Skeletal muscle satellite cell (primary cell): ENCODE results near the gene CRYBA2. TPM values are rescaled to one million over a fixed set of nuclear protein-coding genes. Genes with fewer than 3 reads are reported as not detected.

ENCODE experiments used
- H3K27me3 ChIP-seq: 2 replicates; pipeline ENCODE4 v1.7.0; 2013; ENCODE audit warnings: low read length; ENCODE audit not compliant: control insufficient read depth, insufficient read depth
- H3K36me3 ChIP-seq: 2 replicates; pipeline ENCODE4 v1.7.0; 2013; ENCODE audit warnings: mild to moderate bottlenecking, control low read depth, low read length; ENCODE audit not compliant: insufficient read depth
- H3K4me1 ChIP-seq: 2 replicates; pipeline ENCODE4 v1.7.0; 2013; ENCODE audit warnings: low read length; ENCODE audit not compliant: control insufficient read depth, insufficient read depth
- H3K4me2 ChIP-seq: 2 replicates; pipeline ENCODE4 v1.7.0; 2013; ENCODE audit warnings: mild to moderate bottlenecking, low read length
- H3K4me3 ChIP-seq: 2 replicates; pipeline ENCODE4 v1.7.0; 2013; ENCODE audit warnings: low read length
- H3K9ac ChIP-seq: 2 replicates; pipeline ENCODE4 v1.7.0; 2013; ENCODE audit warnings: mild to moderate bottlenecking, low read depth, low read length, moderate library complexity
- H3K9me3 ChIP-seq: replicated peaks from 2 replicates; pipeline ENCODE4 v1.7.0; 2013; ENCODE audit warnings: mild to moderate bottlenecking, control low read depth, low read length
- small RNA-seq: library from RNA; depleted of rRNA; stranded (forward); fragments of <200 nt; gene quantifications from one replicate; pipeline ENCODE3, GENCODE V24; 2012

CRYBA2 gene

GRCh38 chr2:218957671-218958070 lies 35.6 kb downstream of the CRYBA2 start:
- no peaks in the 10 kb centered on the region for H3K9me3 ChIP-seq
- H3K9ac ChIP-seq = no peak overlapping the region
- no peak overlapping the region for H3K4me2 ChIP-seq
- peaks cover 94% of the 10 kb centered on the region for H3K27me3 ChIP-seq
- no peaks in the 10 kb centered on the region for H3K36me3 ChIP-seq
- no peak overlapping the region for H3K4me3 ChIP-seq
- H3K4me1 ChIP-seq = peaks cover 6% of the 10 kb centered on the region

DNA sequence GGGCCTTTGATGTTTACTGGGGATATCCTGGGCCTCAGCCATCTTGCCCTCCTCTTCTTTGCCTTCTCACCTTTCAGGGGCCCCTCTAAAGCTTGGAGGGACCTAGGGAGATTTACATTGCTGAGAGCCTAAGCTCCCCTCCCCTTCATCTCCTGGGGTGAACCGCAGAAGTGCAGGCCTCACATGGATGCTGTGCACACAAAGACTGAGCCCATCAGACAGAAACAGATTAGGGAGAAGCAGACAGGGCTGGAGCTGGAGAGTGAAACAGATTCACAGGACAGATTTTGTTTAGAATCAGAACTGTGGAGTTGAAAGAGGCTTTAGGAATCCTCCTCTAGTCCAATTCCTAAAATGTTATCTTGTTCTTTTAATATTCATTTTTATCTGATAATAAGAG lies 37.2 kb downstream of the CRYBA2 start:
- Histone ChIP-seq H3K27me3 (peaks cover 86% of the 10 kb centered on the region), H3K4me2 (no peak overlapping the region), H3K36me3 (no peaks in the 10 kb centered on the region), H3K4me1 (peaks cover 6% of the 10 kb centered on the region), H3K9ac (no peak overlapping the region), H3K9me3 (no peaks in the 10 kb centered on the region), H3K4me3 (no peak overlapping the region)

DNA sequence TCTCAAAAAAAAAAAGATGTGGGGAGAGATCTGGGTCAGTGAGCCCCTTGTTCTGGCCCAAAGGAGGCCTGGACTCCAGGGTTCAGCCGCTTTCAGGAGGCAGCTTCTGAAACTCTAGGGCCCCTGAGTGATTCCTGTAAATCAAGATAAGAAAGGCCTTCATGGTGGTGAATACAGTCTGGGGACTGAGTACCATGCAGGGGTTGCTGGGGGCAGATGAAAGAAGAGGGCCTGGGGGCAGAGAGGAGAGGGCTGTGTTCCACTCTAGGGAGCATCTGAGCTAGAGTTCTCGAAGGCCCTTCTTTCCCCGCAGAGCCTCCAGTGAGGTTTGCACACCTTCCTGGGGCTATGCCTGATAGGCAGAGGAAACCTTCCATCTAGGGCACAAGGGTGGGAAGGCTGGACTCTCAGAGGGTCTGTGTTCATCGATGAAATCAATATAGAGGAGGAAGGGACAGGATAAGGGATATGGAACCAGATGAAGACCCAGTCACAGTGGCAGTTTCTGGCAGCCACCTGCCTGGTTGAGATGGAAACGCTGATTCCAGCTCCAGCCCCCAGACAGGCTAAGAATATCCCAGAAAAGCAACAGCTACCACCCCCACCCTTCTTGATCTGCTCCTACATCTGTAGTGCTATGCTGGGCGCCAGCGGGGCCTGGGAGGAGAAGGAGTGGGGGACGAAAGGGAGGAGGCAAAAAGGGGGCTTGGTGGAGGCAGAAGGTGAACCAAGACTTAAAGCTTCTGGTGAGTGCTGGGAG lies 38.5 kb downstream of the CRYBA2 start:
- no peak overlapping the region for H3K9ac ChIP-seq
- peaks cover 85% of the 10 kb centered on the region for H3K27me3 ChIP-seq
- no peak overlapping the region for H3K4me3 ChIP-seq
- no peaks in the 10 kb centered on the region for H3K4me1 ChIP-seq
- H3K4me2 ChIP-seq = no peak overlapping the region
- no peaks in the 10 kb centered on the region for H3K9me3 ChIP-seq
- no peaks in the 10 kb centered on the region for H3K36me3 ChIP-seq

DNA sequence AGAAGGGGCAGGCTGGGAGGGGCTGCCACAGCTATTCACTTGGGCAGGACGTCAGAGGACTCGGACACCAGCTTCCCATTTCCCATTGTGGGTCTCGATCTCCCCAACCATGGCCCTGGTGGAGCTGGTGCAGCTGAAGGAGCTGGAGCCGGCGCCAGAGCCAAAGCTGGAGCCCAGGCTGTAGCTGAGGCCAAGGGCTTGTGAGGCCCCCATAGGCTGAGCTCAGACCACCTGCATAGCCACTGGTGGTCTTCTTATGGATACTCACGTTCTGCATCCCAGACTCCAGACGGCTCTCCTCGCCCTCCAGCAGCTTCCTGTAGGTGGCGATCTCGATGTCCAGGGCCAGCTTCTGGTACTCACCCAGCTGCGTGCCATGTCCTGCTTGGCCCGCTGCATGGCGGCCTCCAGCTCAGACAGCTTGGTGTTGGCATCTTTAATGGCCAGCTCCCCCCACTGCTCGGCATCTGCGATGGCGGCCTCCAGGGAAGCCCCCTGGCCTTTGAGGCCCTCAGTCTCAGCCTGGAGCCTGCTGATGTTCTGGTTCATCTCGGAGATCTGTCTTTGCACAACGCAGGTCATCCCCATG lies 39.8 kb downstream of the CRYBA2 start:
- Histone ChIP-seq H3K9ac (no peak overlapping the region), H3K36me3 (no peaks in the 10 kb centered on the region), H3K4me2 (no peak overlapping the region), H3K27me3 (peaks cover 85% of the 10 kb centered on the region), H3K9me3 (no peaks in the 10 kb centered on the region), H3K4me3 (no peak overlapping the region), H3K4me1 (no peaks in the 10 kb centered on the region)

GRCh38 chr2:218952160-218952559 lies 41.1 kb downstream of the CRYBA2 start:
- Histone ChIP-seq H3K36me3 (no peaks in the 10 kb centered on the region), H3K27me3 (peaks cover 77% of the 10 kb centered on the region), H3K9ac (no peak overlapping the region), H3K4me3 (no peak overlapping the region), H3K4me1 (no peaks in the 10 kb centered on the region), H3K9me3 (no peaks in the 10 kb centered on the region), H3K4me2 (no peak overlapping the region)

DNA sequence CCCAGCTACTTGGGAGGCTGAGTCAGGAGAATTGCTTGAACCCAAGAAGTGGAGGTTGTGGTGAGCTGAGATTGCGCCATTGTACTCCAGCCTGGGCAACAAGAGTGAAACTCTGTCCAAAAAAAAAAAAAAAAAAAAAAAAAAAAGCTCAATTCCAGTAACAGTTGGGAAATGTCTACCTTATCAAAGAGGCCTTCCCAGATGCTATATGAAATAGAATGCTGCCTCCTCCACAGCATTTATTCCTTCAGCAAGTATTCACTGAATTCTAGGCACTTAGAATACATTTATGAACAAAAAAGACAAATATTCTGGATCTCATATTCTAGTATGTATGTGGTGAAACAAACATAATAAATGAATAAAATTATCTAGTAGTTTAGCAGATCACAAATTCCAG lies 46.6 kb downstream of the CRYBA2 start:
- Histone ChIP-seq H3K4me3 (no peak overlapping the region), H3K36me3 (no peaks in the 10 kb centered on the region), H3K9ac (no peak overlapping the region), H3K27me3 (peaks cover 56% of the 10 kb centered on the region), H3K9me3 (no peaks in the 10 kb centered on the region), H3K4me2 (no peak overlapping the region), H3K4me1 (no peaks in the 10 kb centered on the region)

GRCh38 chr2:218944759-218945404 lies 48.3 kb downstream of the CRYBA2 start:
- H3K27me3 ChIP-seq = peaks cover 60% of the 10 kb centered on the region
- no peaks in the 10 kb centered on the region for H3K36me3 ChIP-seq
- H3K4me2 ChIP-seq = no peak overlapping the region
- no peaks in the 10 kb centered on the region for H3K4me1 ChIP-seq
- H3K9me3 ChIP-seq = no peaks in the 10 kb centered on the region
- H3K9ac ChIP-seq = no peak overlapping the region
- no peak overlapping the region for H3K4me3 ChIP-seq

Small RNA genes within 50 kb of the gene (small RNA-seq; reads per million reads assigned to genes)
- gene MIR375 = not detected
